ENCODE measurements around the gene NUSAP1.

GRCh38 chr15:41304149-41304770 is 28.4 kb upstream of the NUSAP1 start:
- TF ChIP-seq, protein P1, sequence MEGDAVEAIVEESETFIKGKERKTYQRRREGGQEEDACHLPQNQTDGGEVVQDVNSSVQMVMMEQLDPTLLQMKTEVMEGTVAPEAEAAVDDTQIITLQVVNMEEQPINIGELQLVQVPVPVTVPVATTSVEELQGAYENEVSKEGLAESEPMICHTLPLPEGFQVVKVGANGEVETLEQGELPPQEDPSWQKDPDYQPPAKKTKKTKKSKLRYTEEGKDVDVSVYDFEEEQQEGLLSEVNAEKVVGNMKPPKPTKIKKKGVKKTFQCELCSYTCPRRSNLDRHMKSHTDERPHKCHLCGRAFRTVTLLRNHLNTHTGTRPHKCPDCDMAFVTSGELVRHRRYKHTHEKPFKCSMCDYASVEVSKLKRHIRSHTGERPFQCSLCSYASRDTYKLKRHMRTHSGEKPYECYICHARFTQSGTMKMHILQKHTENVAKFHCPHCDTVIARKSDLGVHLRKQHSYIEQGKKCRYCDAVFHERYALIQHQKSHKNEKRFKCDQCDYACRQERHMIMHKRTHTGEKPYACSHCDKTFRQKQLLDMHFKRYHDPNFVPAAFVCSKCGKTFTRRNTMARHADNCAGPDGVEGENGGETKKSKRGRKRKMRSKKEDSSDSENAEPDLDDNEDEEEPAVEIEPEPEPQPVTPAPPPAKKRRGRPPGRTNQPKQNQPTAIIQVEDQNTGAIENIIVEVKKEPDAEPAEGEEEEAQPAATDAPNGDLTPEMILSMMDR (IDR thresholded peaks at IDR 0.05; ENCODE audit: low read length): no peak
- TF ChIP-seq EZH2 (IDR thresholded peaks at IDR 0.05; ENCODE audit: borderline replicate concordance, low read length): no peak
